HepG2 (cell line): ENCODE results near the gene TSSK3. TPM values are rescaled to one million over a fixed set of nuclear protein-coding genes. Genes with fewer than 3 reads are reported as not detected.

Source experiments
- ATAC-seq: fragments of 200-7000 bp; cut with Tn5 transposase; 3 replicates; pipeline ENCODE4 v1.9.1; 2020; ENCODE audit warnings: mild to moderate bottlenecking, moderate library complexity
- BruUV-seq: library from RNA; stranded (reverse); fragments of 400-500 nt; replicated peaks from 2 replicates; lab custom pipeline; 2021; lab: Mats Ljungman, UMichigan
- CTCF ChIA-PET: fragments of 300-600 bp; formaldehyde crosslinking; extraction: SDS; loops from one replicate; lab custom pipeline; 2021; ENCODE audit warnings: low total read pairs, inconsistent platforms, low intra/inter-chr PET ratio; lab: Yijun Ruan, JAX
- POLR2A ChIA-PET: fragments of 350-600 bp; sonication (Branson Sonifier 250); formaldehyde crosslinking; loops from one replicate; lab custom pipeline; 2020; ENCODE audit warnings: antibody characterized with exemption, inconsistent platforms; lab: Yijun Ruan, JAX
- DNase-seq: peaks from one replicate; pipeline ENCODE4 v3.0.0-alpha.2; 2015; ENCODE audit warnings: low spot score
- FAIRE-seq: peaks from 3 replicates; lab custom pipeline; 2011; peaks lifted over from hg19 to GRCh38; lab: Jason Lieb, UNC
- H2AFZ ChIP-seq: one replicate; pipeline ENCODE4 v1.6.1; 2011; ENCODE audit warnings: low read length, inconsistent platforms
- H3K27ac ChIP-seq: fragments of 300-600 bp; 3 replicates; pipeline ENCODE4 v1.8.0; 2011; ENCODE audit warnings: mixed run types, mild to moderate bottlenecking, mixed read lengths, low read length, inconsistent platforms; ENCODE audit not compliant: insufficient read depth; ENCODE audit errors: extremely low read length
- H3K27me3 ChIP-seq, 2 experiments: fragments of 200-600 bp in 1 of 2; 2 replicates in 1 of 2; 3 replicates in 1 of 2; pipeline versions ENCODE4 v1.6.0 to v1.8.0; 2011; ENCODE audit warnings: low read length in 2 of 2, mild to moderate bottlenecking in 2 of 2, moderate library complexity in 2 of 2, inconsistent platforms in 1 of 2; ENCODE audit not compliant: insufficient read depth in 2 of 2, control insufficient read depth in 1 of 2
- H3K36me3 ChIP-seq, 2 experiments: fragments of 200-600 bp in 1 of 2; replicated peaks in 1 of 2; 2 replicates in 1 of 2; 3 replicates in 1 of 2; pipeline versions ENCODE4 v1.5.1 to v1.8.0; 2011; ENCODE audit warnings: low read length in 2 of 2, inconsistent platforms in 1 of 2; ENCODE audit not compliant: insufficient read depth in 2 of 2, control insufficient read depth in 1 of 2
- H3K4me1 ChIP-seq: 2 replicates; pipeline ENCODE4 v1.5.1; 2012; ENCODE audit warnings: low read length, inconsistent platforms; ENCODE audit not compliant: insufficient read depth
- H3K4me2 ChIP-seq: 2 replicates; pipeline ENCODE4 v1.6.0; 2011; ENCODE audit warnings: low read depth, low read length, inconsistent platforms
- H3K4me3 ChIP-seq, 3 experiments: fragments of 200-600 bp in 1 of 3; sonication (generic), shearing (Covaris generic) in 1 of 3; replicated peaks in 1 of 3; 2 replicates each; pipeline ENCODE4 v1.5.1; 2011 to 2016; ENCODE audit warnings: low read length in 3 of 3, inconsistent platforms in 2 of 3, low read depth in 2 of 3, mild to moderate bottlenecking in 2 of 3, control low read depth in 1 of 3, mixed read lengths in 1 of 3; ENCODE audit not compliant: insufficient read depth in 1 of 3
- H3K79me2 ChIP-seq: one replicate; pipeline ENCODE4 v1.6.1; 2011; ENCODE audit warnings: low read length, inconsistent platforms; ENCODE audit not compliant: insufficient read depth
- H3K9ac ChIP-seq: 2 replicates; pipeline ENCODE4 v1.6.0; 2011; ENCODE audit warnings: mild to moderate bottlenecking, low read depth, low read length, inconsistent platforms; ENCODE audit not compliant: insufficient read depth
- H3K9me3 ChIP-seq: 2 replicates; pipeline ENCODE4 v1.5.1; 2012; ENCODE audit warnings: mild to moderate bottlenecking, low read length
- H4K20me1 ChIP-seq: 2 replicates; pipeline ENCODE4 v1.6.0; 2011; ENCODE audit warnings: inconsistent platforms, mild to moderate bottlenecking, low read length, moderate library complexity; ENCODE audit not compliant: insufficient read depth
- DPF2 ChIP-seq: sonication (generic); formaldehyde crosslinking; IDR thresholded peaks from 2 replicates; pipeline ENCODE4 v1.4.0; 2020; ENCODE audit warnings: mild to moderate bottlenecking, low read depth, missing genetic modification reagents, borderline replicate concordance
- DR1 ChIP-seq: sonication (generic); formaldehyde crosslinking; IDR thresholded peaks from 2 replicates; pipeline ENCODE4 v1.8.0; 2021; ENCODE audit warnings: mild to moderate bottlenecking, missing genetic modification reagents, inconsistent platforms
- ELF1 ChIP-seq: sonication (generic); formaldehyde crosslinking; IDR thresholded peaks from 2 replicates; pipeline ENCODE4 v1.4.0; 2020; ENCODE audit warnings: missing genetic modification reagents
- FOXJ3 ChIP-seq: sonication (generic); formaldehyde crosslinking; IDR thresholded peaks from 2 replicates; pipeline ENCODE4 v1.4.0; 2020; ENCODE audit warnings: missing genetic modification reagents, mild to moderate bottlenecking, borderline replicate concordance
- KLF9 ChIP-seq: IDR thresholded peaks from 2 replicates; pipeline ENCODE4 v1.6.1; 2016; ENCODE audit warnings: low read depth
- MAFG ChIP-seq: sonication (generic); formaldehyde crosslinking; IDR thresholded peaks from 2 replicates; pipeline ENCODE4 v1.5.1; 2020; ENCODE audit warnings: mild to moderate bottlenecking, missing genetic modification reagents
- NFYC ChIP-seq: IDR thresholded peaks from 2 replicates; pipeline ENCODE4 v1.6.1; 2016; ENCODE audit warnings: missing genetic modification reagents, missing compliant biosample characterization
- YY1 ChIP-seq: IDR thresholded peaks from 2 replicates; pipeline ENCODE4 v1.6.1; 2011; ENCODE audit warnings: low read length, low read depth, moderate library complexity, mild to moderate bottlenecking; ENCODE audit not compliant: insufficient read depth, insufficient replicate concordance
- ZFX ChIP-seq: sonication (generic); formaldehyde crosslinking; IDR thresholded peaks from 2 replicates; pipeline ENCODE4 v1.4.0; 2020; ENCODE audit warnings: mild to moderate bottlenecking, low read depth, missing genetic modification reagents, moderate library complexity
- ZFYVE20 ChIP-seq: sonication (generic); formaldehyde crosslinking; IDR thresholded peaks from 2 replicates; pipeline ENCODE4 v1.8.0; 2023; ENCODE audit warnings: low read depth, mild to moderate bottlenecking, moderate library complexity, missing genetic modification reagents, borderline replicate concordance
- ZKSCAN1 ChIP-seq: fragments of 150-350 bp; IDR thresholded peaks from 2 replicates; pipeline ENCODE4 v1.6.1; 2014; ENCODE audit warnings: low read length
- ZNF672 ChIP-seq: sonication (generic); formaldehyde crosslinking; IDR thresholded peaks from 2 replicates; pipeline ENCODE4 v1.8.1; 2022; ENCODE audit warnings: missing genetic modification reagents
- WGBS: methylation state at CpG from one replicate; pipeline ENCODE4 v1.1.6; 2017; ENCODE audit warnings: low lambda C conversion rate; 5-methylcytosine and 5-hydroxymethylcytosine counted together
- in situ Hi-C: cut with HindIII; loops from 2 replicates; pipeline ENCODE4 v1.10.0; 2017; ENCODE audit warnings: low pct_unique_long_range_greater_than_20kb; ENCODE audit not compliant: extremely low pct_ligation_motif_present
- intact Hi-C: fragments of 100-400 bp; cut with micrococcal nuclease; formaldehyde crosslinking; loops from one replicate; pipeline ENCODE4 v1.10.0; 2022; ENCODE audit not compliant: unreplicated experiment
- polyA plus RNA-seq, 8 experiments: library from polyadenylated mRNA; depleted of rRNA in 3 of 8; stranded (reverse) in 7 of 8; unstranded in 1 of 8; fragments of >200 nt; fragmentation: Illumina TruSeq in 4 of 8; extraction: Trizol in 4 of 8; gene quantifications; 2 replicates each; pipeline versions ENCODE4 v1.2.1 to v1.2.3, GENCODE V29; 2011 to 2016; ENCODE audit warnings: low read depth in 4 of 8, missing spikeins in 1 of 8, mixed read lengths in 1 of 8; ENCODE audit not compliant: insufficient read depth in 1 of 8
- total RNA-seq, 5 experiments: library from RNA; depleted of rRNA; stranded (reverse); fragments of >200 nt; fragmentation: Illumina TruSeq; extraction: Trizol; gene quantifications; 2 replicates each; pipeline ENCODE4 v1.2.3, GENCODE V29; 2016; ENCODE audit warnings: low read depth in 1 of 5
- TF ChIP-seq, protein P1 (sequence below): sonication (generic); formaldehyde crosslinking; IDR thresholded peaks from 2 replicates; pipeline ENCODE4 v1.4.0; 2020; ENCODE audit warnings: mild to moderate bottlenecking, missing genetic modification reagents
- TF ChIP-seq, protein P2 (sequence below): IDR thresholded peaks from 2 replicates; pipeline ENCODE4 v1.6.1; 2018; ENCODE audit warnings: missing genetic modification reagents
- TF ChIP-seq, protein P3 (sequence below): sonication (generic); formaldehyde crosslinking; IDR thresholded peaks from 2 replicates; pipeline ENCODE4 v1.8.0; 2022; ENCODE audit warnings: mild to moderate bottlenecking, missing genetic modification reagents, borderline replicate concordance

Gene TSSK3
- total and polyA plus RNA-seq, 2 of the 13 experiments (the other 11 are each of a cell fraction or from before 2014, with no cell fraction given) = 1.0 to 1.1 TPM

DNA sequence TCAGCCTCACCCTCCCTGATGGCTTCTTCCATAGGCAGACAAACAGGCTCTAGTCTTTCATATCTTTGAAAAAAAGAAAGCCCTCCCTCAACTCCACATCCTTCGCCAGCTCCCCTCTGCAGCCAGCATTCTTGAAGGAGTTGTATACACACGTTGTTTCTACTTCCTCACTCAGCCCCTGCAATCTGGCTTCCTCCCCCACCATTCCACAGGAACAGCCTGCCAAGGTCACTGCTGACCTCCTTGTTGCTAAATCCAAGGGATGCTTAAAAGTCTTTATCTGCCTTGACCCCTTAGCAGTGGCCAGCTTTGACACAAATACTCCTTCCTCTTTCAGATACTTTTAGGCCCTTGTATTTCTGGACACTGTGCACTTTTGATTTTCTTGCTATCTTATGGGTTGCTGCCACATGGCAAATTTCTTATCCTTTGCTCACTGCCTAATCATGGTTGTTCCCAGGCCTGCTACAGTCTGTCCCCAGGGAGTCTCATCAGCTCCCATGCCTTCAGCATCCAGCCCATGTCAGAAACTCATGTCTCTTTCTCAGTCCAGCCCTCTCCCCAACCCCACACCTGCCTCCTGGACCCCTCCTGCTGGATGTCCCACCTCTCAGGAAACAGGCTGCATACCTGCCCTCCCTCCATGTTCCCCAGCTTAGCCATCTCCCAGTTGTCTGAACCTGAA, 8.3 kb upstream of the TSSK3 start:
- in situ Hi-C loops (no loop called here), intact Hi-C loops (no loop called here)
- Histone ChIP-seq H2AFZ (no peak overlapping the region), H3K27me3 (no peaks in the 10 kb centered on the region), H3K9ac (no peak overlapping the region), H3K4me3 (no peak overlapping the region), H3K27ac (no peak overlapping the region), H3K36me3 (no peaks in the 10 kb centered on the region), H4K20me1 (no peaks in the 10 kb centered on the region), H3K9me3 (no peaks in the 10 kb centered on the region), H3K79me2 (no peaks in the 10 kb centered on the region), H3K4me2 (no peak overlapping the region), H3K4me1 (peaks cover 63% of the 10 kb centered on the region)
- 70% methylated on average over 2 of the region's 2 CpGs for WGBS
- DNase-seq (no peak), FAIRE-seq (no peak), ATAC-seq (no peak)
- no TSS peak for BruUV-seq
- ChIA-PET CTCF (no interaction called here), POLR2A (interaction anchor here (1.0 to 10.1 kb wide), 5 partner anchors 9 to 41 kb away, joined by 3 to 222 read pairs (median 17); partner anchors contain the start of genes BSDC1 and MARCKSL1)
- no peak for TF ChIP-seq MAFG (CRISPR knock-in tag)
- no peak for TF ChIP-seq FOXJ3 (CRISPR knock-in tag)
- TF ChIP-seq, protein P1, sequence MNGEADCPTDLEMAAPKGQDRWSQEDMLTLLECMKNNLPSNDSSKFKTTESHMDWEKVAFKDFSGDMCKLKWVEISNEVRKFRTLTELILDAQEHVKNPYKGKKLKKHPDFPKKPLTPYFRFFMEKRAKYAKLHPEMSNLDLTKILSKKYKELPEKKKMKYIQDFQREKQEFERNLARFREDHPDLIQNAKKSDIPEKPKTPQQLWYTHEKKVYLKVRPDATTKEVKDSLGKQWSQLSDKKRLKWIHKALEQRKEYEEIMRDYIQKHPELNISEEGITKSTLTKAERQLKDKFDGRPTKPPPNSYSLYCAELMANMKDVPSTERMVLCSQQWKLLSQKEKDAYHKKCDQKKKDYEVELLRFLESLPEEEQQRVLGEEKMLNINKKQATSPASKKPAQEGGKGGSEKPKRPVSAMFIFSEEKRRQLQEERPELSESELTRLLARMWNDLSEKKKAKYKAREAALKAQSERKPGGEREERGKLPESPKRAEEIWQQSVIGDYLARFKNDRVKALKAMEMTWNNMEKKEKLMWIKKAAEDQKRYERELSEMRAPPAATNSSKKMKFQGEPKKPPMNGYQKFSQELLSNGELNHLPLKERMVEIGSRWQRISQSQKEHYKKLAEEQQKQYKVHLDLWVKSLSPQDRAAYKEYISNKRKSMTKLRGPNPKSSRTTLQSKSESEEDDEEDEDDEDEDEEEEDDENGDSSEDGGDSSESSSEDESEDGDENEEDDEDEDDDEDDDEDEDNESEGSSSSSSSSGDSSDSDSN (CRISPR knock-in tag) = no peak
- TF ChIP-seq ZNF672 (CRISPR knock-in tag) = no peak
- no peak for TF ChIP-seq YY1
- TF ChIP-seq NFYC (CRISPR knock-in tag) = no peak
- no peak for TF ChIP-seq DR1 (CRISPR knock-in tag)
- TF ChIP-seq, protein P2, sequence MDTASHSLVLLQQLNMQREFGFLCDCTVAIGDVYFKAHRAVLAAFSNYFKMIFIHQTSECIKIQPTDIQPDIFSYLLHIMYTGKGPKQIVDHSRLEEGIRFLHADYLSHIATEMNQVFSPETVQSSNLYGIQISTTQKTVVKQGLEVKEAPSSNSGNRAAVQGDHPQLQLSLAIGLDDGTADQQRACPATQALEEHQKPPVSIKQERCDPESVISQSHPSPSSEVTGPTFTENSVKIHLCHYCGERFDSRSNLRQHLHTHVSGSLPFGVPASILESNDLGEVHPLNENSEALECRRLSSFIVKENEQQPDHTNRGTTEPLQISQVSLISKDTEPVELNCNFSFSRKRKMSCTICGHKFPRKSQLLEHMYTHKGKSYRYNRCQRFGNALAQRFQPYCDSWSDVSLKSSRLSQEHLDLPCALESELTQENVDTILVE (CRISPR knock-in tag) = no peak
- TF ChIP-seq KLF9 (CRISPR knock-in tag) = no peak
- TF ChIP-seq, protein P3, sequence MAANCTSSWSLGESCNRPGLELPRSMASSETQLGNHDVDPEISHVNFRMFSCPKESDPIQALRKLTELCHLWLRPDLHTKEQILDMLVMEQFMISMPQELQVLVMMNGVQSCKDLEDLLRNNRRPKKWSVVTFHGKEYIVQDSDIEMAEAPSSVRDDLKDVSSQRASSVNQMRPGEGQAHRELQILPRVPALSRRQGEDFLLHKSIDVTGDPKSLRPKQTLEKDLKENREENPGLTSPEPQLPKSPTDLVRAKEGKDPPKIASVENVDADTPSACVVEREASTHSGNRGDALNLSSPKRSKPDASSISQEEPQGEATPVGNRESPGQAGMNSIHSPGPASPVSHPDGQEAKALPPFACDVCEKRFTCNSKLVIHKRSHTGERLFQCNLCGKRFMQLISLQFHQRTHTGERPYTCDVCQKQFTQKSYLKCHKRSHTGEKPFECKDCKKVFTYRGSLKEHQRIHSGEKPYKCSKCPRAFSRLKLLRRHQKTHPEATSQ (CRISPR knock-in tag) = no peak
- no peak for TF ChIP-seq ZFYVE20
- no peak for TF ChIP-seq ZKSCAN1
- TF ChIP-seq ZFX (CRISPR knock-in tag) = no peak
- no peak for TF ChIP-seq DPF2 (CRISPR knock-in tag)
- TF ChIP-seq ELF1 = no peak
